Tibial artery (tissue), 4 donors: ENCODE results near the gene C19orf44.

Source experiments
- DNase-seq, 2 donors: peaks; one replicate each; pipeline ENCODE4 v3.0.0-alpha.2; 2019
- H3K27ac ChIP-seq, 2 donors: fragments of 200-600 bp; sonication (generic) in 1 of 2; 1 replicate in 1 of 2; 2 replicates in 1 of 2; pipeline ENCODE4 v1.5.1; 2018 to 2019; ENCODE audit warnings: mild to moderate bottlenecking in 1 of 2
- H3K27me3 ChIP-seq, 2 donors: fragments of 200-600 bp; sonication (generic) in 1 of 2; one replicate each; pipeline versions ENCODE4 v1.5.1 to v1.6.0; 2016 to 2019
- H3K36me3 ChIP-seq, 3 donors: fragments of 200-600 bp; sonication (generic) in 2 of 3; one replicate each; pipeline ENCODE4 v1.5.1; 2016 to 2019; ENCODE audit warnings: mild to moderate bottlenecking in 2 of 3
- H3K4me1 ChIP-seq, 4 donors: fragments of 200-600 bp; sonication (generic) in 2 of 4; 1 replicate in 3 of 4; 2 replicates in 1 of 4; pipeline ENCODE4 v1.5.1; 2016 to 2019
- H3K4me3 ChIP-seq, 2 donors: fragments of 200-600 bp; sonication (generic) in 1 of 2; 1 replicate in 1 of 2; 2 replicates in 1 of 2; pipeline ENCODE4 v1.5.1; 2018 to 2019; ENCODE audit warnings: mild to moderate bottlenecking in 2 of 2
- H3K9me3 ChIP-seq, 3 donors: fragments of 200-600 bp; sonication (generic) in 1 of 3; one replicate each; pipeline ENCODE4 v1.5.1; 2016 to 2019
- CTCF ChIP-seq, 2 experiments: fragments of 200-600 bp in 1 of 2; fragments of 450-650 bp in 1 of 2; IDR thresholded peaks; one replicate each; pipeline ENCODE4 v1.5.1; 2017 to 2019; ENCODE audit warnings: antibody characterized with exemption in 2 of 2, mild to moderate bottlenecking in 1 of 2, moderate library complexity in 1 of 2
- intact Hi-C: fragments of 100-400 bp; cut with DNase I; formaldehyde crosslinking; loops from one replicate; pipeline ENCODE4 v1.15.0; 2023; ENCODE audit warnings: low total_unique reads

Gene C19orf44

GRCh38 chr19:16458391-16459341 lies 37.5 kb upstream of the C19orf44 start:
- no peaks in the 10 kb centered on the region for H3K36me3 ChIP-seq
- H3K27ac ChIP-seq, result peak overlapping the region in 1 of 2 donors; percentile 75
- H3K27me3 ChIP-seq, result no peaks in the 10 kb centered on the region
- no peaks in the 10 kb centered on the region for H3K9me3 ChIP-seq
- H3K4me3 ChIP-seq, result no peak overlapping the region
- intact Hi-C loops, result no loop called here
- peaks cover 0 to 51% (median 27%) of the 10 kb centered on the region in 4 donors for H3K4me1 ChIP-seq
- DNase-seq, result no peak
- no peak for TF ChIP-seq CTCF (IDR thresholded peaks at IDR 0.05)

- Histone ChIP-seq H3K27me3 (no peaks in the 10 kb centered on the region), H3K4me1 (peaks cover 0 to 41% (median 25%) of the 10 kb centered on the region in 4 donors), H3K36me3 (no peaks in the 10 kb centered on the region), H3K9me3 (no peaks in the 10 kb centered on the region), H3K27ac (no peak overlapping the region), H3K4me3 (no peak overlapping the region)
- no peak for DNase-seq
- intact Hi-C loops, result no loop called here
- no peak for TF ChIP-seq CTCF (IDR thresholded peaks at IDR 0.05)
These were observed 36.5 kb upstream of the C19orf44 start for GRCh38 chr19:16459680-16460079.

GRCh38 chr19:16460454-16460853 lies 35.7 kb upstream of the C19orf44 start:
- peaks cover 0 to 40% (median 24%) of the 10 kb centered on the region in 4 donors for H3K4me1 ChIP-seq
- DNase-seq, result no peak

DNA sequence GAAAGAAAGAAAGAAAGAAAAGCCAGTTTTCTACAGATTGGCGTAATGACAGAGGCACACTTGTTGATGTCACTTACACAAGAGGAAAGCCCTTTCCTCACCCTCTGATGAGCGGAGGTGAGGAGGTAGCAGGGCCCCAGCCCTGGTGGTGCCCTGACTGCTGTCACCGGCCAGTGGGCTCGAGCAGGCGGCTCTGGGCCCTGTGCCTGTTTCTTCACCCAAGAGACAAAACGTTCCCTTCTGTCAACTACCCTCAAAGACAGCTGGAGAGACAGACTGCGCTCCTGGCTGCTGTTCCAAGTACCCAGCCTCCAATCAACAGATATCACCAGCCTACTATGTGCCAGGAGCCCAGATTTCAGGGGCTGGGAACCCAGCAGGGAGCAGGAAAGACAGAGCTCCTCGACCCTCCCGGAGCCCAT lies 34.6 kb upstream of the C19orf44 start:
- Histone ChIP-seq H3K4me3 (no peak overlapping the region), H3K27ac (no peak overlapping the region), H3K4me1 (peaks cover 0 to 32% (median 21%) of the 10 kb centered on the region in 4 donors), H3K9me3 (no peaks in the 10 kb centered on the region), H3K27me3 (no peaks in the 10 kb centered on the region), H3K36me3 (no peaks in the 10 kb centered on the region)
- intact Hi-C loops, result no loop called here
- TF ChIP-seq CTCF (IDR thresholded peaks at IDR 0.05), result no peak
- DNase-seq, result no peak

More at GRCh38 chr19:16460454-16460853, 35.7 kb upstream of the C19orf44 start:
- Histone ChIP-seq H3K27me3 (no peaks in the 10 kb centered on the region), H3K4me3 (no peak overlapping the region), H3K27ac (no peak overlapping the region), H3K9me3 (no peaks in the 10 kb centered on the region), H3K36me3 (no peaks in the 10 kb centered on the region)
- TF ChIP-seq CTCF (IDR thresholded peaks at IDR 0.05), result no peak
- intact Hi-C loops, result no loop called here

GRCh38 chr19:16462757-16463250 lies 33.4 kb upstream of the C19orf44 start:
- DNase-seq, result no peak
- no peak for TF ChIP-seq CTCF (IDR thresholded peaks at IDR 0.05)
- peaks cover 0 to 22% (median 9%) of the 10 kb centered on the region in 4 donors for H3K4me1 ChIP-seq

More at GRCh38 chr19:16462757-16463250, 33.4 kb upstream of the C19orf44 start:
- Histone ChIP-seq H3K27ac (no peak overlapping the region), H3K9me3 (no peaks in the 10 kb centered on the region), H3K36me3 (no peaks in the 10 kb centered on the region), H3K4me3 (no peak overlapping the region), H3K27me3 (no peaks in the 10 kb centered on the region)
- intact Hi-C loops, result no loop called here
